ENCODE measurements around the gene SLC9C1.

DNA sequence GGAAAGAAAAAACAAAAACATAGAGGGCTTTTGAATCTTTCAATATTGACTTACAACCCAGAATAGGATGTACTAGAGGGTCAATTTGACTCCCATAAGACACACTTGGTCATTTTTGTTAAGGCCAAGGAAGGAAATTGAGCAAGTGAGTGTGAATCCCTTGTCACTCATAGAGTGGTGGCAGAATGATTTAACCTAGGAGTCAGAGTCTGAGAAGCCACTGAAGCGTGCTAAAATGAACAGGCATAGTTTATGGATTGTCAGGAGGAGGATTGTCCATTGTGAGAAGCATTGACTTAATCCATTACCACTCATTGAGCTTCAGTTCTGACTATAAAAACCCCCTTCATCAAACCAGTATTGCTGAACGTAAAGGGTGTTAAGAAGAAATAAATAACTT lies 152.7 kb downstream of the SLC9C1 start:
- TF ChIP-seq, protein P1, sequence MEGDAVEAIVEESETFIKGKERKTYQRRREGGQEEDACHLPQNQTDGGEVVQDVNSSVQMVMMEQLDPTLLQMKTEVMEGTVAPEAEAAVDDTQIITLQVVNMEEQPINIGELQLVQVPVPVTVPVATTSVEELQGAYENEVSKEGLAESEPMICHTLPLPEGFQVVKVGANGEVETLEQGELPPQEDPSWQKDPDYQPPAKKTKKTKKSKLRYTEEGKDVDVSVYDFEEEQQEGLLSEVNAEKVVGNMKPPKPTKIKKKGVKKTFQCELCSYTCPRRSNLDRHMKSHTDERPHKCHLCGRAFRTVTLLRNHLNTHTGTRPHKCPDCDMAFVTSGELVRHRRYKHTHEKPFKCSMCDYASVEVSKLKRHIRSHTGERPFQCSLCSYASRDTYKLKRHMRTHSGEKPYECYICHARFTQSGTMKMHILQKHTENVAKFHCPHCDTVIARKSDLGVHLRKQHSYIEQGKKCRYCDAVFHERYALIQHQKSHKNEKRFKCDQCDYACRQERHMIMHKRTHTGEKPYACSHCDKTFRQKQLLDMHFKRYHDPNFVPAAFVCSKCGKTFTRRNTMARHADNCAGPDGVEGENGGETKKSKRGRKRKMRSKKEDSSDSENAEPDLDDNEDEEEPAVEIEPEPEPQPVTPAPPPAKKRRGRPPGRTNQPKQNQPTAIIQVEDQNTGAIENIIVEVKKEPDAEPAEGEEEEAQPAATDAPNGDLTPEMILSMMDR (IDR thresholded peaks at IDR 0.05), result no peak
- TF ChIP-seq ZFX (IDR thresholded peaks at IDR 0.05; ENCODE audit: borderline replicate concordance), result no peak

All from 22Rv1 (cell line).